Measurements from ENCODE around the gene ESR1. TPM values are rescaled to one million over a fixed set of nuclear protein-coding genes. Genes with fewer than 3 reads are reported as not detected.

The ESR1 gene
- total RNA-seq, 1 donor from 2014 or later: not detected

DNA sequence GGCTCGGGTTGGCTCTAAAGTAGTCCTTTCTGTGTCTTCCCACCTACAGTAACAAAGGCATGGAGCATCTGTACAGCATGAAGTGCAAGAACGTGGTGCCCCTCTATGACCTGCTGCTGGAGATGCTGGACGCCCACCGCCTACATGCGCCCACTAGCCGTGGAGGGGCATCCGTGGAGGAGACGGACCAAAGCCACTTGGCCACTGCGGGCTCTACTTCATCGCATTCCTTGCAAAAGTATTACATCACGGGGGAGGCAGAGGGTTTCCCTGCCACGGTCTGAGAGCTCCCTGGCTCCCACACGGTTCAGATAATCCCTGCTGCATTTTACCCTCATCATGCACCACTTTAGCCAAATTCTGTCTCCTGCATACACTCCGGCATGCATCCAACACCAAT, 291.2 kb downstream of the ESR1 start:
- no peaks in the 10 kb centered on the region for H3K4me1 Mint-ChIP-seq
- TF ChIP-seq, protein P1, sequence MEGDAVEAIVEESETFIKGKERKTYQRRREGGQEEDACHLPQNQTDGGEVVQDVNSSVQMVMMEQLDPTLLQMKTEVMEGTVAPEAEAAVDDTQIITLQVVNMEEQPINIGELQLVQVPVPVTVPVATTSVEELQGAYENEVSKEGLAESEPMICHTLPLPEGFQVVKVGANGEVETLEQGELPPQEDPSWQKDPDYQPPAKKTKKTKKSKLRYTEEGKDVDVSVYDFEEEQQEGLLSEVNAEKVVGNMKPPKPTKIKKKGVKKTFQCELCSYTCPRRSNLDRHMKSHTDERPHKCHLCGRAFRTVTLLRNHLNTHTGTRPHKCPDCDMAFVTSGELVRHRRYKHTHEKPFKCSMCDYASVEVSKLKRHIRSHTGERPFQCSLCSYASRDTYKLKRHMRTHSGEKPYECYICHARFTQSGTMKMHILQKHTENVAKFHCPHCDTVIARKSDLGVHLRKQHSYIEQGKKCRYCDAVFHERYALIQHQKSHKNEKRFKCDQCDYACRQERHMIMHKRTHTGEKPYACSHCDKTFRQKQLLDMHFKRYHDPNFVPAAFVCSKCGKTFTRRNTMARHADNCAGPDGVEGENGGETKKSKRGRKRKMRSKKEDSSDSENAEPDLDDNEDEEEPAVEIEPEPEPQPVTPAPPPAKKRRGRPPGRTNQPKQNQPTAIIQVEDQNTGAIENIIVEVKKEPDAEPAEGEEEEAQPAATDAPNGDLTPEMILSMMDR (IDR thresholded peaks at IDR 0.05; ENCODE audit: unreplicated experiment): no peak
- no peak overlapping the region for H3K27ac Mint-ChIP-seq
- no peaks in the 10 kb centered on the region for H3K9me3 Mint-ChIP-seq
- no peak for DNase-seq (ENCODE audit: low spot score in 2 of 2, unreplicated experiment in 2 of 2)
- no peak overlapping the region for H3K4me3 Mint-ChIP-seq
- H3K36me3 Mint-ChIP-seq: no peaks in the 10 kb centered on the region
- H3K27me3 Mint-ChIP-seq (ENCODE audit: low read depth): no peaks in the 10 kb centered on the region

GRCh38 chr6:152099446-152100182, 292.1 kb downstream of the ESR1 start:
- H3K4me3 Mint-ChIP-seq: no peak overlapping the region
- no peak for DNase-seq (ENCODE audit: low spot score in 2 of 2, unreplicated experiment in 2 of 2)
- no peak overlapping the region for H3K27ac Mint-ChIP-seq
- H3K36me3 Mint-ChIP-seq: no peaks in the 10 kb centered on the region
- no peaks in the 10 kb centered on the region for H3K4me1 Mint-ChIP-seq
- TF ChIP-seq, protein P1 (IDR thresholded peaks at IDR 0.05; ENCODE audit: unreplicated experiment): no peak
- H3K27me3 Mint-ChIP-seq (ENCODE audit: low read depth): no peaks in the 10 kb centered on the region
- H3K9me3 Mint-ChIP-seq: no peaks in the 10 kb centered on the region

DNA sequence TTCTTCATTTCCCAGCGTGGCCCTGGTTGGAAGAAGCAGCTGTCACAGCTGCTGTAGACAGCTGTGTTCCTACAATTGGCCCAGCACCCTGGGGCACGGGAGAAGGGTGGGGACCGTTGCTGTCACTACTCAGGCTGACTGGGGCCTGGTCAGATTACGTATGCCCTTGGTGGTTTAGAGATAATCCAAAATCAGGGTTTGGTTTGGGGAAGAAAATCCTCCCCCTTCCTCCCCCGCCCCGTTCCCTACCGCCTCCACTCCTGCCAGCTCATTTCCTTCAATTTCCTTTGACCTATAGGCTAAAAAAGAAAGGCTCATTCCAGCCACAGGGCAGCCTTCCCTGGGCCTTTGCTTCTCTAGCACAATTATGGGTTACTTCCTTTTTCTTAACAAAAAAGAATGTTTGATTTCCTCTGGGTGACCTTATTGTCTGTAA, 292.7 kb downstream of the ESR1 start:
- Mint-ChIP-seq H3K9me3 (no peaks in the 10 kb centered on the region), H3K27me3 (ENCODE audit: low read depth) (no peaks in the 10 kb centered on the region), H3K4me1 (no peaks in the 10 kb centered on the region), H3K36me3 (no peaks in the 10 kb centered on the region), H3K4me3 (no peak overlapping the region), H3K27ac (no peak overlapping the region)
- TF ChIP-seq, protein P1 (IDR thresholded peaks at IDR 0.05; ENCODE audit: unreplicated experiment): no peak
- DNase-seq (ENCODE audit: low spot score in 2 of 2, unreplicated experiment in 2 of 2): no peak

GRCh38 chr6:152107973-152108372, 300.5 kb downstream of the ESR1 start:
- no peaks in the 10 kb centered on the region for H3K4me1 Mint-ChIP-seq
- no peaks in the 10 kb centered on the region for H3K27me3 Mint-ChIP-seq (ENCODE audit: low read depth)
- H3K9me3 Mint-ChIP-seq: peaks cover 7% of the 10 kb centered on the region
- no peaks in the 10 kb centered on the region for H3K36me3 Mint-ChIP-seq
- TF ChIP-seq, protein P1 (IDR thresholded peaks at IDR 0.05; ENCODE audit: unreplicated experiment): no peak
- H3K4me3 Mint-ChIP-seq: no peak overlapping the region
- DNase-seq (ENCODE audit: low spot score in 2 of 2, unreplicated experiment in 2 of 2): no peak
- no peak overlapping the region for H3K27ac Mint-ChIP-seq

DNA sequence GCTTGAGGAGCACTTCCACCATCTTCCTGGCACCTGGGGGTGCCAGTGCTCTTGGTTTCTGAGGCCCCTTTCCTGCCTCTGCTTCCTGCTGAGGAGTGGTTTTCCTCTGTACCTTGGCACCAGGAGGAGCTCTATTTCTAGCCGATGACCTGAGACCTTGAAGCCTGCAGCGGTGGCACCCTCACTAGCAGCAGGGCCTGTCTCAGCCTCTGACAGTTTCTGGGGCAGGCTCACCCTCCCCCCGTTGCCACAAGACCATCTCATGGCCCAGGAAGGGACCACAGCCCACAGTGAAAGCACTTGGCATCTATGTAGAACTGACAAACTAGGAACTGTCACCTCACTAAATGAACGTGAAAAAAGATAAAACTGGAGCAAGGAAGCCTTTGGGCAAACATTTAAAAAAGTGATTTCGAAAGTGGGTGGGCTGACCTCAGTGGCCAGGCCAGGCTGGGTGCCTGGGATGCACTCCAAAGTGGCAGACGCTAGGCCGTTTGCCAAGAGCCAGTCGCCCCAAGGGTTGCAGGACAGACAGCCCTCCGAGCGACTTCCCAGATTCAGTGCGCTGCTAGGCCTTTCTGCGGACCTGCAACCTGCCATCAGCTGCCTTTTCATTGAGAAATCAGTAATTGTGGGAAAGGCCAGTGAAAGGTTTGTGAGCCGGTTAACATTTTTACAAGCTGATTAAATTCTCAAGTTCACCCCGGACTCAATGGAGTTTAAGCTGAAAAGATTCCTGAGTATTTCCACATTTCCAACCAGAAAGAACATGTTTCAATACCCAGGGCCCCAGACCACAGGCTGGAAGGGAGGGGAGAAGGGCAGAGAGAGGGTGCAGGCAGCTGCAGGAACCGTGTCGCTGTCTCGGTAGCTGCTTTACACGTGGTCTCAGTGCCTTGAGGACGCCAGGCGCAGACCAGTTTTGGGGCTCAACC, 303.7 kb downstream of the ESR1 start:
- Mint-ChIP-seq H3K4me1 (no peaks in the 10 kb centered on the region), H3K27ac (no peak overlapping the region), H3K36me3 (no peaks in the 10 kb centered on the region), H3K27me3 (ENCODE audit: low read depth) (no peaks in the 10 kb centered on the region), H3K9me3 (peaks cover 7% of the 10 kb centered on the region), H3K4me3 (no peak overlapping the region)
- TF ChIP-seq, protein P1 (IDR thresholded peaks at IDR 0.05; ENCODE audit: unreplicated experiment): no peak
- no peak for DNase-seq (ENCODE audit: low spot score in 2 of 2, unreplicated experiment in 2 of 2)
